ENCODE measurements around the gene CDKN1C.

Gene CDKN1C

DNA sequence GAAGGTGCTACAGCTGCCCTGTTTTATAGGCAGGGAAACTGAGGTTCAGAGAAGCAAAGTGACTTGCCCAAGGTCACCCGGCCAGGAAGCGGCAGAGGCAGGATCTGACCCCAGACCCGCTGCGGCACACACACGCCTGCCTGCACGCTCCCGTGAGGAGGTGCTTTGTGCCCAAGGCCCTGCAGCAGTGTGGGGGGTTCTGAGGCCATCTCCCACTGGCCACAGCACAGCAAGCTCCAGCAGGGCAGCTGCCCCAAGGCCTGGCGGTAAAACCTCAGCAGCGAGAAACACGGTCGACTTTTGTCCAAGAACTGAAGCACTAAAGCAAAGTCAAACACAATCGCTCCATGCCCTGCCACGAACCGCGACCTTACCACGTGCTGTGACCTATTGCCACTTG, 42.7 kb downstream of the CDKN1C start:
- DNase-seq = no peak

DNA sequence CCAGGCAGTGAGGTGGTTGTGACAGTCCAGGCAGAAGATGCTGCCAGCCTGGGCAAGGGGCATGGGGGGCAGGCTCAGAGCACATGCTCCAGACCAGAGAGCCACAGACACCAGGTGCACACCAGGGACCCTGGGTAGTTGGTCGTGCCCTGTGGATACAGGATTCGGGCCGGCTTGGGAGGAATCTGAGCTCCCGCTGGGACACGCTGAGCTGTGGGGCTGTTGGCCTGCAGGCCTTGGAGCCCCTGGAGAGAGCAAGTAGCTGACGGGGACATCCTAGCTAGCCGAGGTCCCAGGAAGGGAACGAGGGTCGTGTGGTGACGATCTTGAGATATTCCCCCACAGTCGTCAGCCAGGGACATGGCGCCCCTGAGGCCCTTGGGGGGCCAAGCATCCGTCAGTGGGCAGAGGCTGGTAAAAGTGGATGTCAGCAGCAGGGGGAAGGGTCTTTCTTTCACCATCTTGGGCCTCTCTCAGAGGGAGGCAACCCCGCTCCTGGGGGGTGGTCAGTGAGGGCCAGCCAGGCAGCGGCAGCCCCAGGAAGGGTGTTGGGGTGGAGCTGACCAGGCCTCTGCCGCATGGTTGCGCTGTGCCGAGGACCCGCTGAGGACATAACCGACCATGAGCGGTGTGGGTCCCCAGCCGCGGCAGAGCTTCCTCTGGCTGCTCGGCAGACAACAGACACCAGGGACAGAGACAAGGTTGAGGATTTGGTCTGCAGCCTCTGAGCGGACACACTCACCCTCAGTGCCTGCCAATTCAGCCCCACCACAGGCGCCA, 44.0 kb downstream of the CDKN1C start:
- DNase-seq = no peak

DNA sequence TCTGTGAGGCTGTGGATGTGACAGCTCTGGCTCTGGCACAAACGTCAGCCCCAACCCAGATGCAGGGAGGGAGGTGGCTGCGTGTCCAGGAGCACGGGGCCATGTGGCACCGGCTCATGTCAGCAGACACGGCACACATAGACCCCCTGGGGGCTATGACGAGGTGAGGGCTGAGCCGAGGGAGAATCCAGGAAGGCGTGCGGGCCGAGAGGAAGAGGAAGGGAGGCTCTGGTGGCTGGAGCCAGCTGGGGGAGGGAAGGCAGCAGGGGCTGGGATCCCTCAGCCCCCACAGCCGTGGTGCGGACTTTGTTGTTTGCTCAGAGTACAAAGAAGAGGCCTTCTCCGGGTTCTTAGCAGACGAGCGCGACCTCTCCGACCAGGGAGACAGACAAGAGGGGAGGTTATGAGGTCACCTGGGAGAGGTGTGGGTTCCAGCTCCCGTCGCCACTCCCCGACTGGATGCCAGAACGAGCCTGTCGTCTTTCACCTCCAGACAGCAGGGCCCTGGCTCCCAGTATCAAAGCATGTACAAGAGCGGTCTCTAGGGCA, 46.1 kb downstream of the CDKN1C start:
- no peak for DNase-seq

DNA sequence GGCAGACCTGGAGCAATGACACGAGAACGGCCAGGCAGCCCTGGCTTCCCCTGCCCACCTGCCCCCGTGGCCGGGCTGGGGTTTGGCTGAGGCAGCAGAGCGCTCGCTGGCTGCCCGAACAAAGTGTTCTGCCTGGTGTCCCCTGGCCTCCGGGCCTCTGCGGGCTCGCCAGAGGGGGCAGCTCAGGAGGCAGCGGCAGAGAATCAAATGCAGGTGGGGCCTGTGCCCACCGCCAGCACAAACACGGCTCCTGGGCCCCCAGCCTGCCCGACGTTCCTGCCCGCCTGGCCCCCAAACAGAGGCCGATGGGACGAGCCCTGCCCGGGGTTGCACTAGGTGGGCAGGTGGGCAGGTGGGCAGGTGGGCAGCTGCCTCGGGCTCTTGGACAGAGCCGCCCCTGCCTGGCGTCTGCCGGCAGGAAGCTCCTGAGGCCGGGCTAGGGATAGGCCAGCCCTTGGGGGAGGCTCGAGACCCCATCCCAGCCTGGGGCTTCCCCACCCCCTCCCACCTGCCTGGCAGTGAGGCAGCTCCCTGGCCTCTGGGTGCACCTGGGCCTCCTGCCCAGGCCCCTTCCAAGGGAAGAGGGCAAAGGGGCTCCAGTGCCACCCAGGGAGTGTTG, 46.8 kb downstream of the CDKN1C start:
- DNase-seq = no peak

DNA sequence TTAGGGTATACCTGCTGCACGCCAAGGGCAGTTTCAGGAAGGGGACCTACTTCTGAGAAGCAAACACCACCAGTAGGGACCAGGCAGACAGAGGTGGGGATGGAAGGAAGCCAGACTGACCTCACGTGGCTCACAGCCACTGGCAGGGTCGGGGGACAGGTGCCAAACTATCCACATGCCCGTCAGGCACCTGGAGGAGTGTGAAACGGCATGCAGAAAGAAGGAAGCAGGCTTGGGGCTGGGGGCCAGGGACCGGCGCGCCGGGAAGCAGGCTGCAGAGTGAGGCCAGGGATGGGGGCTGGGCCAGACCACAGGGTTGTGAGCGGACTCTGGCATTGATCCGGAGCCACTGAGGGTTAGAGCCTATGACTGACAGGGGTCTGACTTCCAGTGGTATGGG, 47.5 kb downstream of the CDKN1C start:
- DNase-seq = no peak

DNA sequence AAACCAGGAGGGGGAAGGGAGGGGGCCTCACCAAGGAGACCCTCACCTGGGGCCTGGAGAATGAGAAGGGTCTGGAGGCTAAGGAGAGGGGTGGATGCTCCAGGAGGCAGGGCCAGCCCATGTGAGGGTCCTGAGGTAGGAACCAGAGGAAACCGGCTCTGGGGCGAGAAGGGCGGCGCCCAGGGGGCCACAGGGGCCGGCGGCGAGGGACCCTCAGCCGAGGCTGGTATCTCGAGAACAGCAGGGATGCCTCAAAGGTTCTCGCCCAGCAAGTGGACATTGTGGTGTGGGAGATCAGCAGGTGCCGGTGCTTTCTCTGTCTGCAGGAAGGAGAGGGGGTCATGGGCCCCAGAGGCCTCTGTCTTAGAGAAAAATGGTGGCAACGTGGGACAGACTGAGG, 47.9 kb downstream of the CDKN1C start:
- no peak for DNase-seq

DNA sequence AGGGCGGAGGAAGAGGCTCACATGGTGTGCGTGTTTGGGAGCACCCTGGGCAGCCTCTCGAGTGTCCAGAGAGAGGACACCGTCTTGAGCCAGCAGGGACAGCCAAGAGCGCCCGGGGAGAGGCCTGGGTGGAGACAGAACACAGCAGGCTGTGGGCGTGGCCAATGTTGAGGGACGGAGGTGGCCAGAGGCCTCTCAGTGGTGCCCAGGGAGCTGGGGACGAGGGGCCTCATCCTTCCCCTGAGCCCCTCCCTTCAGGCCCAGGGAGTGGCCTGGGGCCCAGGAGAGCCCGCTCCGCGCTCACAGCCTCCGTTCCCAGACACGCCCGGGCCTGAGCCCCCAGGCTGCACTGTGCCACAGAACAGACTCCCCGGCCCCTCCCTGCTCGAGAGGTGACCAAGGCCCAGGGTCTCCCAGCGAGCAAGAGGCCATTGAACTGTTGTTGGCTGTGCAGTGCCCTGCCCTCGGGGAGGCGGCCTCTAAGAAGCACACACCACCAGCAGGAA, 48.4 kb downstream of the CDKN1C start:
- DNase-seq = no peak

DNA sequence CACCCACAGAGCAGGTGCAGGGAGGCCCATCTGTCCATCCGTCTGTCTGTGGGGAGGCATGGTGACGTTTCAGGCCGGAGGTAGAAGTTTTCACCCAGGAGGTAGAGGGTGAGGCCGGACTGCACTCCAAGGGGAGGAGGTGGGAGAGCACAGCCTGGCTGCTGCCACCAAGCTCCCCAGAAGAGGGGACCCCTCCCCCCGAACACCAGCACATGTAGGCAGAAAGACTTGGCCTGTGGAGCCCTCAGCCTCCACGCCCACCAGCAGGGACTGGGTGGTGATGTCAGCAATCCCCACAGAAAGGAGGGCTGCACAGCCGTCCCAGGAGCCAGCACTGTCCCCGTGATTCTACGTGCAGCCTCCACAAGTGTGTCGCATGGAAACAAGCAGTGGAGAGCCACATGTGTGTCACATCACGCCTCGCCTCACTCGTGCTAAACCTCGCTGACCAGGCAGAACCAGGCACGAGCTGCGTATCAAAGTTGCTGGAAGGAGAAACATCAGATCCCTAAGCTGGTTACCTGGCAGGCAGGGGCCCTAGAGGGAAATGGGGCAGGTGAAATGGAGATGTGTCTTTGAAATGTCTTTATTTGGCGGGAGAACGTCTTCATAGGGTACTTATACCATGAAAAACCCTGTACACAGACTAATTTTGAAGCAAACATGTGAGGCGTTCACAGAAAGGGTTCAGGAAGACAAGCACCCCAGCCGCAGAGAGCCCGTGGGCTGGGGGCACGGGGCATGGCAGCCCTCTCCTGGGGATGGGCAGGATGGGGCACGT, 49.1 kb downstream of the CDKN1C start:
- DNase-seq = no peak

DNA sequence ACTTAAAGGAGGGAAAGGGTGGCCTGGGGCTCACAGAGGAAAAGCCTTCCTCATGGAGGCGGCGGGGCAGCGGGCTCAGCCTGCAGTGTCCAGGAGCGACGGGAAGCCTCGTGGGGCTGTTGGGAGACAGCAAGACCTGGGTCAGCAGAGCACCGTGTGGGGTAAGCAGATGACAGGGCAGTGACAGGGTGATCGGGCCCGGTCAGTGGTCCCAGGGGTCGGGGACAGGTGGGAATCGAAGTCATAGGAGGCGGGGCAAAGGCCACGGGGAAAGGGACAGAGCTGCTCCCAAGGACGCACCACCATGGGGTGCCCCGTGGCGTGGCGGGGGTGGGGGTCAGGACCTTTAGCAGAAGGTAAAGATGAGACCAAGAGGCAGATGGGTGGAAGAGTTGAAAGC, 49.8 kb downstream of the CDKN1C start:
- DNase-seq = no peak

DNA sequence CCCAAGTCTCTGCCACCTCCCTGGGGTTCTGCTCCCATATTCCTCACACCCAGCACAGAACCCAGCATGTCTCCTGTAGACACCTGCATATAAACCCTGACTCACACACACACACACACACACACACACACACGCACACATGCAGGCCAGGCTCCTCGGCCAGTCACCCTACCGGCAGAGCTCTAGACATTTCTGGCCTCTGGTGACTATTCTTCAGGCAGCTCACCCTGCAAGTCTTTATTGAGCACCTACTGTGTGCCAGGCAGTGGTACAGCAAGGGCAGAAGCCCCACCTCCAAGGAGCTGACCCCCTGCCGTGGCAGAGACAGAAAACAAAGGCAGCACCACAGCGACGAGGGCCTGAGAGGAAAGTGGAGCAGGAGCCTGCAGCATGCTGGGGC, 50.3 kb downstream of the CDKN1C start:
- DNase-seq = no peak

DNA sequence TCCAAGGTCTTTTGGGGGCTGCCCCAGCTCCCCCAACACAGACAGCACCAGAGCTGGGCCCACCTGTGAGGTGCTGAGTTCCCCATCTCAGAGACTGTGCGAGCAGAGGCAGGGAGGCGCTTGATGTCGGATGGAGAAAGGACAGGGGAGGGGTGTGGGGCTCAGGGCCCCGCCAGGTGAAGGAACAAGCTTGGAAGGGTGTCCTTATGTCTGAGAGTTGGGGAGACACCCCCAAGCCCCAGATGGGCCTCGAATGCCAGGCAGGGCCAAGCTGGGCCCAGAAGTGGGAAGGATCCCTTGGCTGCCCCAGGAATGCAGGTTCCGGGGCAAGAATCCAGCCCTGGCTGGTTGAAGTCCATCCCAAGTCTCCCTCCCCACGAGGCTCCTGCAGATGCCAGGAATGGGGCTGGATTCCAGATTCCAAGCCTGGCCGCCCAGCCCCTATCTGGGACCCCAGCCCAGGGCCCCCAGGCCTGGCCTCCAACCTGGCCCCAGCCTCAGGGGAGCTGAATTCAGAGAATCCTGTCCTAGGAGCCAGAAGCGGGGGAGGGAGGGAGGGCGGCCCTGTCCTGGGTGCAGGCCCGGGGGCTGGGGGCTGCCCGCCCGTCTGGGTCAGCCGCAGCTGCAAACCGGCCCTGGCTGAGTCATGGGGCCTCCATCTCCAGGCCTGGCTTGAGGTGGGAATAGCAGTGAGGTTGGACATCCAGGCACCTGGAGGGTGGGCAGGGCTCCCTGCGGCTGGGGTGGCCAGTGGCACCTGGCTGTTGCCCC, 50.9 kb downstream of the CDKN1C start:
- no peak for DNase-seq

DNA sequence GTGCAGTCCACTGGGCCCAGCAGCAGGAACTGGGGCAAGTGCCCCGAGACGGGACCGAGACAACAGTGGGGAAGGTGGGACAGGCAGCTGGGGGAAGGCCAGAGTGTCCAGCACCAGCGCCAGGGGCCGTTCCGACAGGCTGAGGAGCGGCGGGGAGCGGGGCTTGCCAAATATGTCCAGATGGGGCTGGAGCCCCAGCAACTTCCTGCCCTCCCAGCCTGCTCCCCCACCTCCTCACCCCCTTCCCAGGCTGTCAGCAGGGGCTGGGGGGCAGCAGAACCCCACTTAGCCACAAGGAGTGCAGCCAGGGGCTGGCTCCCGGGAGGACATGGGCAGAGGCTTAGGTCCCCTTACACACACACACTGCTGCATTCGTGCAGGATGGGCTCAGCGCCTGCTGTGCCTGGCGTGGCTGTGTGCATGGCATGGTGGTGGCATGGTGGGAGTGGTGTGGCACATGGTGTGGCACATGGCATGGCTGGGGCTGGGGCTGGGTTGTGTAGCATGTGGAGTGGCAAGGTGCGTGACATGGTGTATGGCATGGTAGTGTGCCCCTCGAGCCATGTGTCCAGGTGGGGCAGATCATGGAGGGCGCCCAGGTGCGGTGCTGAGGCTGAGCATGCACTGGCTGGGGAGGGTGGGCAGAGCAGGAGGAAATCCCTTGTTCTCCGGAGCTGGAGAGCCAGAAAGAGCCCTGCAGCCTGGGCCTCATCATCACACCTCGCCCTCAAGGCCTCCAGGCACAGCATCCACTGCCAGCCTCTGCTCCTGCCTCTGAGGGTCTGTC, 51.7 kb downstream of the CDKN1C start:
- DNase-seq = no peak
